Measurements from ENCODE around the gene AGBL1. TPM values are rescaled to one million over a fixed set of nuclear protein-coding genes. Genes with fewer than 3 reads are reported as not detected.
A peak's percentile ranks its signal among the peaks of the same experiment; 100 is the strongest.

AGBL1 gene
- total RNA-seq, 1 donor from 2014 or later: 0.76 TPM

DNA sequence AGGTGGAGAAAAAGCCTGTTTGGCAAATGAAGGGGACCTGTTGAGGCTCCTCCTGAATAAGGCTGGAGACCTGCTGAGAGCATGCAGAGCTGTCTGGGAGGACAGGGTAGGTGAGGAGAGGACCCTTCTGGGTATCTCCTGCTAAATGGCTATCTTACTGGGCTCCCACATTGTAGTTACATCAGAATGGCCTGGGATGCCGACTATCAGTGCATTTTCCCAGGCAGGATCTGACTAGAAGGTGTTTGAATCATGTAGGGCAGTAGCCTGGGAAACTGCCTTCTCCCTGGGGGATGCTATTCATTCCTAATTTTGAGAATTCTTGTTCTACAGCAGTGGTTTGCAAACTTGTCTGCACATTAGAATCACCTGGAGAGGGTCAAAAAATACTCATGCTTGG, 631 bp downstream of the AGBL1 start:
- no peak for DNase-seq
- no peaks in the 10 kb centered on the region for H3K36me3 Mint-ChIP-seq (ENCODE audit: unreplicated experiment)
- H3K27ac Mint-ChIP-seq (ENCODE audit: unreplicated experiment): no peak overlapping the region
- no peak for TF ChIP-seq CTCF (IDR thresholded peaks at IDR 0.05; ENCODE audit: partially characterized antibody, unreplicated experiment)
- no peak overlapping the region for H3K4me3 Mint-ChIP-seq (ENCODE audit: unreplicated experiment)
- no peaks in the 10 kb centered on the region for H3K4me1 Mint-ChIP-seq (ENCODE audit: low read depth, unreplicated experiment)
- no peaks in the 10 kb centered on the region for H3K27me3 Mint-ChIP-seq (ENCODE audit: unreplicated experiment)
- H3K9me3 Mint-ChIP-seq (ENCODE audit: unreplicated experiment): no peaks in the 10 kb centered on the region

DNA sequence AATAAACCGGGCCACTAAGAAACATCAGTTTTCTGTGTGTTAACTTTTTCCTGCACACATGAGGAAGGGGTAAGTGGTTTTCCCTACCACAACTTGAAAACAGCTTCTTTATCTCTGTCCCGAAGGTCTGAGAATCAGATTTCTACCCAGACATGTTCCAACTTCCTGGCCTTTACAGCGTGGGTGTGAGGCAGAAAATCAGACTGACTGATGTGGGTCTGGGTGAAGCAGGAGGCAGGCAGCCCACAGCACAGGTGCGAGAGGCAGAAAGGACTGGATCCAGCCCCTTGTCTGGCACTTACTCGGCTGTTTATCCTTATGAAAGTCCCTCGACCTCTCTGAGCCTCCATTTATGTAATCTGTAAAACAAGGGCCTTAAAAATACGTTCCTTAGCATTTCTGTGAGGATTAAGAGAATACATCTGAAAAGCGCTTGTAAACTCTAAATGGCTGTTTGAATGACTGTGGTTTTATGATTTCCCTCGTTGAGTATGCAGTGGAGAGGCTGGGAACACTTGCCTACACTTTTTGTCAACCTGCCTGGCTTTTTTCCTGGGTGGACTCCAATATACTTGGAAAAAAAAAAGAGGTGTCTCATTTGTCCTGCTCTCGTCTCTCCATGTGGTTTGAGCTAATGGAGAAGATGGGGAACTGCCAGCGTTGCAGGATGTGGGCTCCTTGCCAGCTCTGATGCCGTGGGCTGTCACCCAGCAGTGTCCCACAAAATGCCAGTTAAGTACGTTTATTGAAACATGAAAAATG, 3.1 kb downstream of the AGBL1 start:
- Mint-ChIP-seq H3K36me3 (ENCODE audit: unreplicated experiment) (no peaks in the 10 kb centered on the region), H3K27ac (ENCODE audit: unreplicated experiment) (no peak overlapping the region), H3K4me1 (ENCODE audit: low read depth, unreplicated experiment) (peaks cover 4% of the 10 kb centered on the region), H3K4me3 (ENCODE audit: unreplicated experiment) (no peak overlapping the region), H3K9me3 (ENCODE audit: unreplicated experiment) (no peaks in the 10 kb centered on the region), H3K27me3 (ENCODE audit: unreplicated experiment) (no peaks in the 10 kb centered on the region)
- DNase-seq: no peak
- TF ChIP-seq CTCF (IDR thresholded peaks at IDR 0.05; ENCODE audit: partially characterized antibody, unreplicated experiment): no peak

DNA sequence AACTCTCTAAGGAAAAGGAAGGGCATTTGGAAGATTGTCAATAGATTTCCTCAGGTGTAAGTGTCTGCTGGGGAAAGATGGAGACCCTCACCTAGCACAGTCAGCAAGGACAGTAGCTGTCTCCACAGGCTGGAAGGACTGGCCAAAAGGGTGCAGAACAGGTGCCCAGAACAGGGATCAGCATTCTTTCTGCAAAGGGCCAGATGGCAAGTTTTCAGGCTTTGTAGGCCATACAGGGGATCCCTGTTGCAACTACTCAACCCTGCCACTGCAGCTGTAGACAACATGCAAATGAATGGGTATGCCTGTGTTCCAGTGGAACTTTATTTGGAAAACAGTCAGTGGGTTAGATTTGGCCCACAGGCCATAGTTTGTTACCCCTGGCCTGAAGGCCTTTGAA, 8.1 kb downstream of the AGBL1 start:
- peaks cover 30% of the 10 kb centered on the region for H3K4me1 Mint-ChIP-seq (ENCODE audit: low read depth, unreplicated experiment)

DNA sequence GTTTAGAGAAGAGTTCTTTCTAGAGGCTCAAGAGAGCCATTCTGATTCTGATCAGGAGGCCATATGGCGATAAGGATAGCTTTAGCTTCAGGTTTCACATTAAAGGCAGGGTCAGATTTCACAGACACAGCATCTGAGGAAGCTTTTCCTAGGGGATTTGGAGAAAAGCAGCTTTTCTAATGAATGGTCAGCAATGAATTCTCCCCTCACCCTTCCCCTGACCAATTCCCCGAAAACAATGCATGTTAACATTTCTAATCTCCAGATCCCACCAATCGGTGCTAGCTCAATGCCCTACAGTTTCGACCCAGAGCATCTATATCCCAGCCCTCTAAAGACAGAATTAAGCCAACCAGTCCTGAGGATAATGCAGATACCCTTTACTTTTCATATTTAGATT, 9.8 kb downstream of the AGBL1 start:
- peak overlapping the region; percentile 88 for H3K27ac Mint-ChIP-seq (ENCODE audit: unreplicated experiment)
- H3K4me3 Mint-ChIP-seq (ENCODE audit: unreplicated experiment): peak overlapping the region; percentile 54
- peaks cover 30% of the 10 kb centered on the region for H3K4me1 Mint-ChIP-seq (ENCODE audit: low read depth, unreplicated experiment)
- H3K9me3 Mint-ChIP-seq (ENCODE audit: unreplicated experiment): no peaks in the 10 kb centered on the region
- H3K36me3 Mint-ChIP-seq (ENCODE audit: unreplicated experiment): peaks cover 3% of the 10 kb centered on the region
- no peak for TF ChIP-seq CTCF (IDR thresholded peaks at IDR 0.05; ENCODE audit: partially characterized antibody, unreplicated experiment)
- H3K27me3 Mint-ChIP-seq (ENCODE audit: unreplicated experiment): no peaks in the 10 kb centered on the region
- no peak for DNase-seq

More for the DNA sequence above, 8.1 kb downstream of the AGBL1 start:
- Mint-ChIP-seq H3K9me3 (ENCODE audit: unreplicated experiment) (no peaks in the 10 kb centered on the region), H3K4me3 (ENCODE audit: unreplicated experiment) (no peak overlapping the region), H3K27ac (ENCODE audit: unreplicated experiment) (peak overlapping the region; percentile 33), H3K36me3 (ENCODE audit: unreplicated experiment) (no peaks in the 10 kb centered on the region), H3K27me3 (ENCODE audit: unreplicated experiment) (no peaks in the 10 kb centered on the region)
- TF ChIP-seq CTCF (IDR thresholded peaks at IDR 0.05; ENCODE audit: partially characterized antibody, unreplicated experiment): no peak
- DNase-seq: no peak

DNA sequence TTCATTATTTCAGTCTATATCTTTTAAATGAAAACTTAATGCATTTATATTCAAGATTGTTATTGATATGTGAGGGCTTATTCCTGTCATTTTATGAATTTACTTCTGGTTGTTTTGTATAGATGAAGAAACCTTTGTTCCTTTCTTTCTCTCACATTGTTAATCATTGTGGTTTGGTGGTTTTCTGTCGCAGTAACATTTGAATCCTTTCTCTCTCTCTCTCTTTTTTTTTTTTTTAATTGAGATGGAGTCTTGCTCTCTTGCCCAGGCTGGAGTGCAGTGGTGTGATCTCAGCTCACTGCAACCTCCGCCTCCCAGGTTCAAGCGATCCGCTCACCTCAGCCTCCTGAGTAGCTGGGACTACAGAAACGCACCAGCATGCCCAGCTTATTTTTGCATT, 22.1 kb downstream of the AGBL1 start:
- no peaks in the 10 kb centered on the region for H3K27me3 Mint-ChIP-seq (ENCODE audit: unreplicated experiment)
- no peak overlapping the region for H3K4me3 Mint-ChIP-seq (ENCODE audit: unreplicated experiment)
- no peak for TF ChIP-seq CTCF (IDR thresholded peaks at IDR 0.05; ENCODE audit: partially characterized antibody, unreplicated experiment)
- DNase-seq: no peak
- peaks cover 19% of the 10 kb centered on the region for H3K36me3 Mint-ChIP-seq (ENCODE audit: unreplicated experiment)
- no peak overlapping the region for H3K27ac Mint-ChIP-seq (ENCODE audit: unreplicated experiment)
- H3K4me1 Mint-ChIP-seq (ENCODE audit: low read depth, unreplicated experiment): no peaks in the 10 kb centered on the region
- H3K9me3 Mint-ChIP-seq (ENCODE audit: unreplicated experiment): no peaks in the 10 kb centered on the region
